Stimulated activated CD8-positive, alpha-beta memory T cell treated with anti-CD3 and anti-CD28 coated beads, Interleukin-4, amount 100 ng/mL, for 24 hours (primary cell): ENCODE data around the gene SAV1.
"Not testable (repeated sequence)": the region's sequence is repeated elsewhere in the genome, so short reads cannot be mapped to it uniquely, and the experiment has no call there.

Source experiments
- DNase-seq: peaks from one replicate; pipeline ENCODE4 v3.0.0-alpha.2; 2020; ENCODE audit warnings: low read depth

The SAV1 gene

GRCh38 chr14:50667996-50668825 is at the start of gene SAV1:
SAV1 (minus strand) TSS chr14:50668306; CDS start chr14:50667967, 339 bp downstream.
- DNase-seq, result peak; percentile 38

GRCh38 chr14:50717811-50718210 is 49.7 kb upstream of the SAV1 start:
- DNase-seq, result no peak

GRCh38 chr14:50714450-50715073 is 46.5 kb upstream of the SAV1 start:
- no peak for DNase-seq

- DNase-seq, result no peak
These were observed 42.9 kb upstream of the SAV1 start for GRCh38 chr14:50711043-50711442.

- no peak for DNase-seq
These were observed 37.0 kb upstream of the SAV1 start for GRCh38 chr14:50705026-50705593.

GRCh38 chr14:50704454-50705010 is 36.4 kb upstream of the SAV1 start:
- DNase-seq, result no peak

- no peak for DNase-seq
These were observed 29.7 kb upstream of the SAV1 start for GRCh38 chr14:50697659-50698290.

- DNase-seq, result not testable (repeated sequence)
These were observed 26.2 kb upstream of the SAV1 start for GRCh38 chr14:50694260-50694659.

GRCh38 chr14:50688875-50689274 is 20.8 kb upstream of the SAV1 start:
- DNase-seq, result no peak

- DNase-seq, result no peak
These were observed 11.6 kb upstream of the SAV1 start for GRCh38 chr14:50679674-50680073.

- no peak for DNase-seq
These were observed 10.1 kb upstream of the SAV1 start for GRCh38 chr14:50678163-50678562.

GRCh38 chr14:50677527-50678063 is 9.5 kb upstream of the SAV1 start:
- DNase-seq, result no peak

- DNase-seq, result no peak
These were observed 8.9 kb upstream of the SAV1 start for GRCh38 chr14:50676814-50677516.

GRCh38 chr14:50675597-50675996 is 7.5 kb upstream of the SAV1 start:
- no peak for DNase-seq

GRCh38 chr14:50670866-50671256 is 2.8 kb upstream of the SAV1 start:
- no peak for DNase-seq

GRCh38 chr14:50670196-50670865 is 2.2 kb upstream of the SAV1 start:
- DNase-seq, result no peak

- DNase-seq, result no peak
These were observed 1.4 kb upstream of the SAV1 start for GRCh38 chr14:50669441-50669986.

- DNase-seq, result no peak
These were observed 679 bp upstream of the SAV1 start for GRCh38 chr14:50668826-50669143.

- peak; percentile 2 for DNase-seq
These were observed 466 bp downstream of the SAV1 start for GRCh38 chr14:50667684-50667995.

GRCh38 chr14:50666772-50667683 is 1.1 kb downstream of the SAV1 start:
- no peak for DNase-seq
